GM23338 (cell line): ENCODE measurements around the gene RNF26. TPM values are rescaled to one million over a fixed set of nuclear protein-coding genes. Genes with fewer than 3 reads are reported as not detected.
A peak's percentile ranks its signal among the peaks of the same experiment; 100 is the strongest.

ENCODE experiments used
- ATAC-seq: fragments of 200-7000 bp; cut with Tn5 transposase; 3 replicates; pipeline ENCODE4 v1.9.1; 2020
- DNase-seq: peaks from one replicate; pipeline ENCODE4 v3.0.0-alpha.2; 2015; ENCODE audit warnings: low spot score
- H2AFZ ChIP-seq: fragments of 200-600 bp; sonication (generic); 2 replicates; pipeline ENCODE4 v1.8.0; 2016; ENCODE audit warnings: antibody characterized with exemption, mild to moderate bottlenecking, moderate library complexity
- H3F3A ChIP-seq: fragments of 200-600 bp; sonication (generic); replicated peaks from 2 replicates; pipeline ENCODE4 v1.8.0; 2017; ENCODE audit warnings: antibody characterized with exemption, mixed run types, low read depth
- H3K27ac ChIP-seq: fragments of 200-600 bp; sonication (generic); 2 replicates; pipeline ENCODE4 v1.6.1; 2016; ENCODE audit warnings: low read depth
- H3K27me3 ChIP-seq: fragments of 200-600 bp; sonication (generic); 2 replicates; pipeline ENCODE4 v1.8.0; 2016; ENCODE audit warnings: mild to moderate bottlenecking, mixed run types, moderate library complexity; ENCODE audit not compliant: insufficient read depth
- H3K36me3 ChIP-seq: fragments of 200-600 bp; sonication (generic); 2 replicates; pipeline ENCODE4 v1.8.0; 2016; ENCODE audit warnings: mild to moderate bottlenecking; ENCODE audit not compliant: insufficient read depth
- H3K4me1 ChIP-seq: fragments of 200-600 bp; sonication (generic); 2 replicates; pipeline ENCODE4 v1.8.0; 2016; ENCODE audit warnings: mild to moderate bottlenecking, moderate library complexity; ENCODE audit not compliant: insufficient read depth
- H3K4me2 ChIP-seq: fragments of 200-600 bp; sonication (generic); 2 replicates; pipeline ENCODE4 v1.7.1; 2017; ENCODE audit warnings: mixed run types
- H3K4me3 ChIP-seq: fragments of 200-600 bp; sonication (generic); 2 replicates; pipeline ENCODE4 v1.6.1; 2016; ENCODE audit warnings: mixed run types
- H3K79me2 ChIP-seq: fragments of 200-600 bp; sonication (generic); replicated peaks from 2 replicates; pipeline ENCODE4 v1.8.0; 2017; ENCODE audit warnings: mild to moderate bottlenecking; ENCODE audit not compliant: insufficient read depth
- H3K9me2 ChIP-seq: fragments of 200-600 bp; sonication (generic); 2 replicates; pipeline ENCODE4 v1.8.0; 2017; ENCODE audit not compliant: insufficient read depth
- H4K20me1 ChIP-seq: fragments of 200-600 bp; sonication (generic); replicated peaks from 2 replicates; pipeline ENCODE4 v1.8.0; 2017; ENCODE audit warnings: mild to moderate bottlenecking; ENCODE audit not compliant: insufficient read depth
- H3K27ac Mint-ChIP-seq: 2 replicates; pipeline ENCODE4 v1.8.0; 2020; ENCODE audit warnings: inconsistent platforms, mild to moderate bottlenecking, moderate library complexity, mixed read lengths
- H3K27me3 Mint-ChIP-seq: 3 replicates; pipeline ENCODE4 v1.8.0; 2022; ENCODE audit warnings: low read depth, mild to moderate bottlenecking, moderate library complexity, mixed read lengths, inconsistent platforms; ENCODE audit not compliant: insufficient read depth, poor library complexity
- H3K36me3 Mint-ChIP-seq: 3 replicates; pipeline ENCODE4 v1.8.0; 2021; ENCODE audit warnings: low read depth, mild to moderate bottlenecking, inconsistent platforms, moderate library complexity, mixed read lengths
- H3K4me1 Mint-ChIP-seq: 3 replicates; pipeline ENCODE4 v1.8.0; 2020; ENCODE audit warnings: mild to moderate bottlenecking, inconsistent platforms, mixed read lengths
- H3K4me3 Mint-ChIP-seq: 3 replicates; pipeline ENCODE4 v1.8.0; 2021; ENCODE audit warnings: moderate library complexity, mild to moderate bottlenecking, inconsistent platforms, mixed read lengths
- H3K9me3 Mint-ChIP-seq: 3 replicates; pipeline ENCODE4 v1.8.0; 2020; ENCODE audit warnings: moderate library complexity, mild to moderate bottlenecking, inconsistent platforms, mixed read lengths
- CREB1 ChIP-seq: fragments of 250-450 bp; sonication (Bioruptor Pico); IDR thresholded peaks from 2 replicates; pipeline ENCODE4 v1.5.0; 2020; ENCODE audit warnings: low read depth, mild to moderate bottlenecking, moderate library complexity
- EZH2 ChIP-seq: fragments of 200-600 bp; sonication (generic); IDR thresholded peaks from one replicate; pipeline ENCODE4 v1.8.0; 2017; ENCODE audit warnings: antibody characterized with exemption, mild to moderate bottlenecking, low read depth; ENCODE audit not compliant: unreplicated experiment
- EZH2phosphoT487 ChIP-seq: fragments of 200-600 bp; sonication (generic); IDR thresholded peaks from one replicate; pipeline ENCODE4 v1.8.1; 2018; ENCODE audit warnings: antibody characterized with exemption; ENCODE audit not compliant: unreplicated experiment
- JUNB ChIP-seq: IDR thresholded peaks from one replicate; pipeline ENCODE4 v1.6.1; 2016; ENCODE audit warnings: antibody characterized with exemption; ENCODE audit not compliant: unreplicated experiment
- NANOG ChIP-seq: IDR thresholded peaks from 2 replicates; pipeline ENCODE4 v1.6.1; 2016; ENCODE audit warnings: antibody characterized with exemption, borderline replicate concordance
- STAT1 ChIP-seq: IDR thresholded peaks from one replicate; pipeline ENCODE4 v1.6.1; 2016; ENCODE audit warnings: antibody characterized with exemption; ENCODE audit not compliant: unreplicated experiment
- ZNF331 ChIP-seq: fragments of 250-450 bp; sonication (Bioruptor Pico); IDR thresholded peaks from 2 replicates; pipeline ENCODE4 v1.5.0; 2020; ENCODE audit warnings: low read depth, mild to moderate bottlenecking, moderate library complexity
- polyA plus RNA-seq: library from polyadenylated mRNA; unstranded; fragments of >200 nt; fragmentation: Nextera tagmentation; extraction: Ambion mirVana; gene quantifications from 2 replicates; pipeline ENCODE4 v1.2.1, GENCODE V29; 2016
- total RNA-seq: library from RNA; depleted of rRNA; stranded (reverse); fragments of >200 nt; shearing (Covaris generic); gene quantifications from 2 replicates; pipeline ENCODE4 v1.2.3, GENCODE V29; 2014
- TF ChIP-seq, protein P1 (sequence below), 2 experiments: fragments of 200-600 bp in 1 of 2; sonication (generic) in 1 of 2; conservative IDR thresholded peaks; 2 replicates each; pipeline versions ENCODE4 v1.5.1 to v1.6.1; 2016 to 2017; ENCODE audit warnings: antibody characterized with exemption in 2 of 2, low read depth in 2 of 2, mild to moderate bottlenecking in 2 of 2, moderate library complexity in 1 of 2
- TF ChIP-seq, protein P2 (sequence below): IDR thresholded peaks from one replicate; pipeline ENCODE4 v1.6.1; 2018; ENCODE audit warnings: antibody characterized with exemption; ENCODE audit not compliant: unreplicated experiment
- TF ChIP-seq, protein P3 (sequence below): fragments of 250-450 bp; sonication (Bioruptor Pico); IDR thresholded peaks from 2 replicates; pipeline ENCODE4 v1.5.0; 2020; ENCODE audit warnings: mild to moderate bottlenecking, moderate library complexity

Gene RNF26
- total and polyA plus RNA-seq, 2 experiments from 2014 or later: 31.8 to 58.3 TPM

DNA sequence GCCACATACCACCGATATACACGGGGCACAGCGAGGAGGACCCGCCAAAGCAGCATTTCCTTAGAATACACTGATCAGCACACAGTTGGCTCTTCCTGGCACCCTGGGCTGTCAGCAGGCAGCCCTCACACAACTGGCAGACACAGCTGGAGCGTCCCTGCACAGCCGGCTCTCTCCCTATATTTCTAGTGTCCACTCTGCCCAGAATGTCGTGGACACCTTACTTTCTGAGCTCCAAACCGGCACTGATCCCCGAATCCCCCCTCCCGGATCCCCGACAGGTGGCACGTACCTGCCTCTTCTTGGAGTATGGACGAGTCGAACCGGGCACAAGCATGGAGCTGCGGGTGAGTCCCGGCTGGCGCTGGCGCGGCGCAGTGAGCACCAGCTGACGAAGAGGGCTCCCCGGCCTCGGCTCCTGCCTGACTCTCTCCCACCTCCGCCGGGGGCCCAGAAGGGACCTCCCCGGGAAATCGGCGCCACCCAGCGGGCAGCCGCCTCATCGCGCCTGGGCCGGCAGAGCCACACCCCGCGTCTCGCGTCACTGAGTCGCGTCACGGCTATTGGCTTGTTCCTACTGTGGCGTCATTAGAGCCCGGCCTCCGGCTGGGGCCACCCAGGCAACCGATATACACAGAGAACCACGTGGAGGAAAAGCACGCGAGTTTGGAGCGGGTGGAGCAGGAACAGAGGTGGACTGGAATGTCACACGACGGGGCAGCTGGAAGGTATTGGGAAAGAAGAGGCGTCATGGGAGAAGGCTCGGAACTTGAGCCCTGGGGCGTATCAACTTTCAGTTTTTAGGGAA is 47.1 kb downstream of the RNF26 start, which contains the start of gene USP2:
Gene USP2 (minus strand): TSS at position 510 of the 808 bp plus-strand sequence. CDS start 8,210 bp downstream, outside the sequence.
- H3K4me2 ChIP-seq: peak within 1 kb of the TSS; percentile 87
- no peak within 1 kb of the TSS for H3K27ac ChIP-seq
- peaks cover 39% of the 10 kb centered on the region for H3K4me1 ChIP-seq
- peaks cover 33% of the 10 kb centered on the region for H3K4me1 Mint-ChIP-seq
- no peaks in the 10 kb centered on the region for H4K20me1 ChIP-seq
- no peak for TF ChIP-seq JUNB
- TF ChIP-seq NANOG: no peak
- TF ChIP-seq ZNF331 (CRISPR knock-in tag): no peak
- TF ChIP-seq, protein P1, sequence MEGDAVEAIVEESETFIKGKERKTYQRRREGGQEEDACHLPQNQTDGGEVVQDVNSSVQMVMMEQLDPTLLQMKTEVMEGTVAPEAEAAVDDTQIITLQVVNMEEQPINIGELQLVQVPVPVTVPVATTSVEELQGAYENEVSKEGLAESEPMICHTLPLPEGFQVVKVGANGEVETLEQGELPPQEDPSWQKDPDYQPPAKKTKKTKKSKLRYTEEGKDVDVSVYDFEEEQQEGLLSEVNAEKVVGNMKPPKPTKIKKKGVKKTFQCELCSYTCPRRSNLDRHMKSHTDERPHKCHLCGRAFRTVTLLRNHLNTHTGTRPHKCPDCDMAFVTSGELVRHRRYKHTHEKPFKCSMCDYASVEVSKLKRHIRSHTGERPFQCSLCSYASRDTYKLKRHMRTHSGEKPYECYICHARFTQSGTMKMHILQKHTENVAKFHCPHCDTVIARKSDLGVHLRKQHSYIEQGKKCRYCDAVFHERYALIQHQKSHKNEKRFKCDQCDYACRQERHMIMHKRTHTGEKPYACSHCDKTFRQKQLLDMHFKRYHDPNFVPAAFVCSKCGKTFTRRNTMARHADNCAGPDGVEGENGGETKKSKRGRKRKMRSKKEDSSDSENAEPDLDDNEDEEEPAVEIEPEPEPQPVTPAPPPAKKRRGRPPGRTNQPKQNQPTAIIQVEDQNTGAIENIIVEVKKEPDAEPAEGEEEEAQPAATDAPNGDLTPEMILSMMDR (conservative IDR thresholded peaks at IDR 0.05; ENCODE audit: low read depth in 2 of 2): peak; percentile 71 to 83
- peak; percentile 96 for TF ChIP-seq CREB1 (CRISPR knock-in tag)
- TF ChIP-seq STAT1: no peak
- TF ChIP-seq, protein P2, sequence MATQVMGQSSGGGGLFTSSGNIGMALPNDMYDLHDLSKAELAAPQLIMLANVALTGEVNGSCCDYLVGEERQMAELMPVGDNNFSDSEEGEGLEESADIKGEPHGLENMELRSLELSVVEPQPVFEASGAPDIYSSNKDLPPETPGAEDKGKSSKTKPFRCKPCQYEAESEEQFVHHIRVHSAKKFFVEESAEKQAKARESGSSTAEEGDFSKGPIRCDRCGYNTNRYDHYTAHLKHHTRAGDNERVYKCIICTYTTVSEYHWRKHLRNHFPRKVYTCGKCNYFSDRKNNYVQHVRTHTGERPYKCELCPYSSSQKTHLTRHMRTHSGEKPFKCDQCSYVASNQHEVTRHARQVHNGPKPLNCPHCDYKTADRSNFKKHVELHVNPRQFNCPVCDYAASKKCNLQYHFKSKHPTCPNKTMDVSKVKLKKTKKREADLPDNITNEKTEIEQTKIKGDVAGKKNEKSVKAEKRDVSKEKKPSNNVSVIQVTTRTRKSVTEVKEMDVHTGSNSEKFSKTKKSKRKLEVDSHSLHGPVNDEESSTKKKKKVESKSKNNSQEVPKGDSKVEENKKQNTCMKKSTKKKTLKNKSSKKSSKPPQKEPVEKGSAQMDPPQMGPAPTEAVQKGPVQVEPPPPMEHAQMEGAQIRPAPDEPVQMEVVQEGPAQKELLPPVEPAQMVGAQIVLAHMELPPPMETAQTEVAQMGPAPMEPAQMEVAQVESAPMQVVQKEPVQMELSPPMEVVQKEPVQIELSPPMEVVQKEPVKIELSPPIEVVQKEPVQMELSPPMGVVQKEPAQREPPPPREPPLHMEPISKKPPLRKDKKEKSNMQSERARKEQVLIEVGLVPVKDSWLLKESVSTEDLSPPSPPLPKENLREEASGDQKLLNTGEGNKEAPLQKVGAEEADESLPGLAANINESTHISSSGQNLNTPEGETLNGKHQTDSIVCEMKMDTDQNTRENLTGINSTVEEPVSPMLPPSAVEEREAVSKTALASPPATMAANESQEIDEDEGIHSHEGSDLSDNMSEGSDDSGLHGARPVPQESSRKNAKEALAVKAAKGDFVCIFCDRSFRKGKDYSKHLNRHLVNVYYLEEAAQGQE: no peak
- TF ChIP-seq EZH2: no peak
- no peak for TF ChIP-seq EZH2phosphoT487
- TF ChIP-seq, protein P3, sequence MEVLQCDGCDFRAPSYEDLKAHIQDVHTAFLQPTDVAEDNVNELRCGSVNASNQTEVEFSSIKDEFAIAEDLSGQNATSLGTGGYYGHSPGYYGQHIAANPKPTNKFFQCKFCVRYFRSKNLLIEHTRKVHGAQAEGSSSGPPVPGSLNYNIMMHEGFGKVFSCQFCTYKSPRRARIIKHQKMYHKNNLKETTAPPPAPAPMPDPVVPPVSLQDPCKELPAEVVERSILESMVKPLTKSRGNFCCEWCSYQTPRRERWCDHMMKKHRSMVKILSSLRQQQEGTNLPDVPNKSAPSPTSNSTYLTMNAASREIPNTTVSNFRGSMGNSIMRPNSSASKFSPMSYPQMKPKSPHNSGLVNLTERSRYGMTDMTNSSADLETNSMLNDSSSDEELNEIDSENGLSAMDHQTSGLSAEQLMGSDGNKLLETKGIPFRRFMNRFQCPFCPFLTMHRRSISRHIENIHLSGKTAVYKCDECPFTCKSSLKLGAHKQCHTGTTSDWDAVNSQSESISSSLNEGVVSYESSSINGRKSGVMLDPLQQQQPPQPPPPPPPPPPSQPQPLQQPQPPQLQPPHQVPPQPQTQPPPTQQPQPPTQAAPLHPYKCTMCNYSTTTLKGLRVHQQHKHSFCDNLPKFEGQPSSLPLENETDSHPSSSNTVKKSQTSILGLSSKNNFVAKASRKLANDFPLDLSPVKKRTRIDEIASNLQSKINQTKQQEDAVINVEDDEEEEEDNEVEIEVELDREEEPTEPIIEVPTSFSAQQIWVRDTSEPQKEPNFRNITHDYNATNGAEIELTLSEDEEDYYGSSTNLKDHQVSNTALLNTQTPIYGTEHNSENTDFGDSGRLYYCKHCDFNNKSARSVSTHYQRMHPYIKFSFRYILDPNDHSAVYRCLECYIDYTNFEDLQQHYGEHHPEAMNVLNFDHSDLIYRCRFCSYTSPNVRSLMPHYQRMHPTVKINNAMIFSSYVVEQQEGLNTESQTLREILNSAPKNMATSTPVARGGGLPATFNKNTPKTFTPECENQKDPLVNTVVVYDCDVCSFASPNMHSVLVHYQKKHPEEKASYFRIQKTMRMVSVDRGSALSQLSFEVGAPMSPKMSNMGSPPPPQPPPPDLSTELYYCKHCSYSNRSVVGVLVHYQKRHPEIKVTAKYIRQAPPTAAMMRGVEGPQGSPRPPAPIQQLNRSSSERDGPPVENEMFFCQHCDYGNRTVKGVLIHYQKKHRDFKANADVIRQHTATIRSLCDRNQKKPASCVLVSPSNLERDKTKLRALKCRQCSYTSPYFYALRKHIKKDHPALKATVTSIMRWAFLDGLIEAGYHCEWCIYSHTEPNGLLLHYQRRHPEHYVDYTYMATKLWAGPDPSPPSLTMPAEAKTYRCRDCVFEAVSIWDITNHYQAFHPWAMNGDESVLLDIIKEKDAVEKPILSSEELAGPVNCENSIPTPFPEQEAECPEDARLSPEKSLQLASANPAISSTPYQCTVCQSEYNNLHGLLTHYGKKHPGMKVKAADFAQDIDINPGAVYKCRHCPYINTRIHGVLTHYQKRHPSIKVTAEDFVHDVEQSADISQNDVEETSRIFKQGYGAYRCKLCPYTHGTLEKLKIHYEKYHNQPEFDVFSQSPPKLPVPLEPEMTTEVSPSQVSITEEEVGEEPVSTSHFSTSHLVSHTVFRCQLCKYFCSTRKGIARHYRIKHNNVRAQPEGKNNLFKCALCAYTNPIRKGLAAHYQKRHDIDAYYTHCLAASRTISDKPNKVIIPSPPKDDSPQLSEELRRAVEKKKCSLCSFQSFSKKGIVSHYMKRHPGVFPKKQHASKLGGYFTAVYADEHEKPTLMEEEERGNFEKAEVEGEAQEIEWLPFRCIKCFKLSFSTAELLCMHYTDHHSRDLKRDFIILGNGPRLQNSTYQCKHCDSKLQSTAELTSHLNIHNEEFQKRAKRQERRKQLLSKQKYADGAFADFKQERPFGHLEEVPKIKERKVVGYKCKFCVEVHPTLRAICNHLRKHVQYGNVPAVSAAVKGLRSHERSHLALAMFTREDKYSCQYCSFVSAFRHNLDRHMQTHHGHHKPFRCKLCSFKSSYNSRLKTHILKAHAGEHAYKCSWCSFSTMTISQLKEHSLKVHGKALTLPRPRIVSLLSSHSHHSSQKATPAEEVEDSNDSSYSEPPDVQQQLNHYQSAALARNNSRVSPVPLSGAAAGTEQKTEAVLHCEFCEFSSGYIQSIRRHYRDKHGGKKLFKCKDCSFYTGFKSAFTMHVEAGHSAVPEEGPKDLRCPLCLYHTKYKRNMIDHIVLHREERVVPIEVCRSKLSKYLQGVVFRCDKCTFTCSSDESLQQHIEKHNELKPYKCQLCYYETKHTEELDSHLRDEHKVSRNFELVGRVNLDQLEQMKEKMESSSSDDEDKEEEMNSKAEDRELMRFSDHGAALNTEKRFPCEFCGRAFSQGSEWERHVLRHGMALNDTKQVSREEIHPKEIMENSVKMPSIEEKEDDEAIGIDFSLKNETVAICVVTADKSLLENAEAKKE: no peak
- DNase-seq: peak; percentile 97
- H3K79me2 ChIP-seq: no peaks in the 10 kb centered on the region
- no peak within 1 kb of the TSS for H3K4me3 Mint-ChIP-seq
- peaks cover 22% of the 10 kb centered on the region for H3K27me3 Mint-ChIP-seq
- peak within 1 kb of the TSS; percentile 68 for H3K4me3 ChIP-seq
- H3K36me3 Mint-ChIP-seq: no peaks in the 10 kb centered on the region
- no peaks in the 10 kb centered on the region for H3K9me2 ChIP-seq
- peaks cover 10% of the 10 kb centered on the region; the same call in 1 of the 2 replicates for H3F3A ChIP-seq
- H3K27ac Mint-ChIP-seq: no peak within 1 kb of the TSS; the same call in none of the 2 replicates
- peaks cover 21% of the 10 kb centered on the region for H3K27me3 ChIP-seq
- no peaks in the 10 kb centered on the region for H3K36me3 ChIP-seq
- H2AFZ ChIP-seq: peak within 1 kb of the TSS; percentile 99
- no peaks in the 10 kb centered on the region for H3K9me3 Mint-ChIP-seq
- ATAC-seq: peak; percentile 77
